GM18502 (cell line): Measurements from ENCODE around the gene ICAM1.

Experiments used
- ATAC-seq: cut with Tn5 transposase; IDR thresholded peaks from one replicate; pipeline ENCODE4 v1.9.1; 2021; ENCODE audit warnings: mild to moderate bottlenecking; ENCODE audit not compliant: unreplicated experiment, poor library complexity

Gene ICAM1

GRCh38 chr19:10291554-10292205 is 20.8 kb downstream of the ICAM1 start:
- ATAC-seq: no peak

- no peak for ATAC-seq
These were observed 21.4 kb downstream of the ICAM1 start for GRCh38 chr19:10292206-10292788.

GRCh38 chr19:10292789-10293636 is 22.1 kb downstream of the ICAM1 start:
- ATAC-seq: no peak

- no peak for ATAC-seq
These were observed 22.9 kb downstream of the ICAM1 start for GRCh38 chr19:10293637-10294367.

GRCh38 chr19:10294368-10294697 is 23.4 kb downstream of the ICAM1 start:
- ATAC-seq: no peak

- peak; percentile 52 for ATAC-seq
These were observed 24.5 kb downstream of the ICAM1 start for GRCh38 chr19:10295305-10295846.

GRCh38 chr19:10295847-10296591 is 25.1 kb downstream of the ICAM1 start:
- ATAC-seq: no peak

- ATAC-seq: no peak
These were observed 28.9 kb downstream of the ICAM1 start for GRCh38 chr19:10299545-10300458.

GRCh38 chr19:10305139-10305806 is 34.4 kb downstream of the ICAM1 start:
- no peak for ATAC-seq

- no peak for ATAC-seq
These were observed 35.4 kb downstream of the ICAM1 start for GRCh38 chr19:10306327-10306726.

- ATAC-seq: no peak
These were observed 38.5 kb downstream of the ICAM1 start, which contains the start of gene ZGLP1 for GRCh38 chr19:10309423-10309822. Gene ZGLP1 (minus strand): TSS chr19:10309815.

- peak; percentile 66 for ATAC-seq
These were observed 44.7 kb downstream of the ICAM1 start, which contains the start of gene FDX2 for GRCh38 chr19:10315335-10316214. Gene FDX2 (minus strand): TSS chr19:10316015. CDS start chr19:10315996, 19 bp downstream.

GRCh38 chr19:10316229-10317044 is 45.5 kb downstream of the ICAM1 start:
- peak; percentile 11 for ATAC-seq

GRCh38 chr19:10317045-10317856 is 46.3 kb downstream of the ICAM1 start:
- ATAC-seq: no peak

- ATAC-seq: no peak
These were observed 47.0 kb downstream of the ICAM1 start for GRCh38 chr19:10317857-10318462.
